CD8-positive, alpha-beta memory T cell (primary cell): Measurements from ENCODE around the gene CD22. TPM values are rescaled to one million over a fixed set of nuclear protein-coding genes. Genes with fewer than 3 reads are reported as not detected.
"Not testable (repeated sequence)": the region's sequence is repeated elsewhere in the genome, so short reads cannot be mapped to it uniquely, and the experiment has no call there.

Source experiments
- CTCF ChIA-PET: fragments of 350-600 bp; sonication (Branson Sonifier 250); formaldehyde crosslinking; loops from one replicate; lab custom pipeline; 2021; ENCODE audit warnings: antibody characterized with exemption; lab: Charles Lee
- POLR2A ChIA-PET: fragments of 350-600 bp; sonication (Branson Sonifier 250); formaldehyde crosslinking; loops from one replicate; lab custom pipeline; 2021; ENCODE audit warnings: antibody characterized with exemption; lab: Charles Lee
- DNase-seq, 5 donors: peaks; one replicate each; pipeline versions ENCODE4 v3.0.0 to v3.0.0-alpha.2; 2020 to 2022; ENCODE audit warnings: mixed read lengths in 1 of 5
- H3K27ac ChIP-seq: one replicate; pipeline ENCODE4 v1.7.0; 2013; ENCODE audit warnings: low read depth, mild to moderate bottlenecking, low read length, moderate library complexity
- H3K27me3 ChIP-seq: 2 replicates; pipeline ENCODE4 v1.7.0; 2013; ENCODE audit warnings: low read length, mild to moderate bottlenecking; ENCODE audit not compliant: insufficient read depth, poor library complexity, severe bottlenecking
- H3K36me3 ChIP-seq: 2 replicates; pipeline ENCODE4 v1.7.0; 2013; ENCODE audit warnings: mild to moderate bottlenecking, low read length, moderate library complexity; ENCODE audit not compliant: insufficient read depth
- H3K4me1 ChIP-seq: 2 replicates; pipeline ENCODE4 v1.7.0; 2013; ENCODE audit warnings: mild to moderate bottlenecking, low read length, moderate library complexity; ENCODE audit not compliant: insufficient read depth
- H3K4me3 ChIP-seq: 2 replicates; pipeline ENCODE4 v1.7.0; 2013; ENCODE audit warnings: mild to moderate bottlenecking, low read length
- H3K9me3 ChIP-seq: 2 replicates; pipeline ENCODE4 v1.7.0; 2013; ENCODE audit warnings: mild to moderate bottlenecking, low read length
- H3K27ac Mint-ChIP-seq, 8 donors: one replicate each; pipeline ENCODE4 v1.8.0; 2020 to 2021; ENCODE audit warnings: mixed read lengths in 8 of 8, mild to moderate bottlenecking in 6 of 8, inconsistent platforms in 3 of 8, moderate library complexity in 3 of 8
- H3K27me3 Mint-ChIP-seq, 2 donors: one replicate each; pipeline ENCODE4 v1.8.0; 2020 to 2021; ENCODE audit warnings: mixed read lengths in 2 of 2, mild to moderate bottlenecking in 1 of 2, moderate library complexity in 1 of 2
- H3K36me3 Mint-ChIP-seq, 3 donors: one replicate each; pipeline ENCODE4 v1.8.0; 2020 to 2021; ENCODE audit warnings: mixed read lengths in 3 of 3, inconsistent platforms in 1 of 3, mild to moderate bottlenecking in 1 of 3
- H3K4me1 Mint-ChIP-seq, 3 donors: one replicate each; pipeline ENCODE4 v1.8.0; 2020 to 2021; ENCODE audit warnings: mixed read lengths in 3 of 3, inconsistent platforms in 1 of 3, mild to moderate bottlenecking in 1 of 3
- H3K4me3 Mint-ChIP-seq, 7 donors: one replicate each; pipeline ENCODE4 v1.8.0; 2020 to 2021; ENCODE audit warnings: mixed read lengths in 7 of 7, mild to moderate bottlenecking in 6 of 7, moderate library complexity in 4 of 7, inconsistent platforms in 2 of 7
- H3K9me3 Mint-ChIP-seq, 5 donors: one replicate each; pipeline ENCODE4 v1.8.0; 2020 to 2022; ENCODE audit warnings: mixed read lengths in 5 of 5, mild to moderate bottlenecking in 3 of 5, moderate library complexity in 2 of 5, inconsistent platforms in 1 of 5
- polyA plus RNA-seq: library from polyadenylated mRNA; unstranded; fragments of 300-500 nt; fragmentation: Illumina TruSeq; gene quantifications from one replicate; pipeline ENCODE4 v1.2.3, GENCODE V29; 2021
- total RNA-seq, 2 experiments: library from RNA; stranded (reverse); gene quantifications; one replicate each; pipeline ENCODE4 v1.2.3, GENCODE V29; 2021

CD22 gene
- total and polyA plus RNA-seq, 3 experiments from 2014 or later, result 0.09 TPM; not detected in 2

- Histone ChIP-seq H3K27me3 (no peaks in the 10 kb centered on the region), H3K9me3 (no peaks in the 10 kb centered on the region), H3K4me3 (no peak overlapping the region), H3K36me3 (no peaks in the 10 kb centered on the region), H3K27ac (no peak overlapping the region), H3K4me1 (peaks cover 6% of the 10 kb centered on the region)
- POLR2A ChIA-PET, result no interaction called here
- CTCF ChIA-PET, result interaction anchor here (1.3 to 4.3 kb wide), 11 partner anchors 76 to 157 kb away, joined by 3 to 37 read pairs (median 8); no protein-coding TSS in a partner anchor
- H3K36me3 Mint-ChIP-seq, result no peaks in the 10 kb centered on the region
- H3K4me3 Mint-ChIP-seq, result no peak overlapping the region
- DNase-seq, result no peak
- H3K27ac Mint-ChIP-seq, result no peak overlapping the region
- peaks cover 8 to 13% of the 10 kb centered on the region in 2 donors for H3K27me3 Mint-ChIP-seq
- no peaks in the 10 kb centered on the region for H3K9me3 Mint-ChIP-seq
- peaks cover 10 to 14% (median 14%) of the 10 kb centered on the region in 3 donors for H3K4me1 Mint-ChIP-seq
These were observed 24.6 kb downstream of the CD22 start for GRCh38 chr19:35353635-35354034.

- no peak for DNase-seq
- H3K36me3 Mint-ChIP-seq, result no peaks in the 10 kb centered on the region
- H3K4me3 Mint-ChIP-seq, result no peak overlapping the region
- POLR2A ChIA-PET, result no interaction called here
- H3K27ac Mint-ChIP-seq, result peak overlapping the region in 1 of 8 donors; percentile 29
- Histone ChIP-seq H3K27ac (no peak overlapping the region), H3K9me3 (no peaks in the 10 kb centered on the region), H3K4me3 (no peak overlapping the region), H3K4me1 (peaks cover 6% of the 10 kb centered on the region), H3K27me3 (no peaks in the 10 kb centered on the region), H3K36me3 (no peaks in the 10 kb centered on the region)
- peaks cover 8 to 13% of the 10 kb centered on the region in 2 donors for H3K27me3 Mint-ChIP-seq
- CTCF ChIA-PET, result interaction anchor here (3.6 to 4.3 kb wide), 2 partner anchors 114 to 140 kb away, joined by 35 to 37 read pairs; no protein-coding TSS in a partner anchor
- peaks cover 10 to 14% (median 14%) of the 10 kb centered on the region in 3 donors for H3K4me1 Mint-ChIP-seq
- no peaks in the 10 kb centered on the region for H3K9me3 Mint-ChIP-seq
These were observed 25.9 kb downstream of the CD22 start for GRCh38 chr19:35354898-35355297.

- Histone ChIP-seq H3K27me3 (no peaks in the 10 kb centered on the region), H3K4me3 (no peak overlapping the region), H3K36me3 (no peaks in the 10 kb centered on the region), H3K27ac (no peak overlapping the region), H3K9me3 (no peaks in the 10 kb centered on the region), H3K4me1 (peaks cover 6% of the 10 kb centered on the region)
- Mint-ChIP-seq H3K4me3 (no peak overlapping the region), H3K4me1 (peaks cover 10 to 14% (median 14%) of the 10 kb centered on the region in 3 donors), H3K27me3 (peaks cover 9 to 13% of the 10 kb centered on the region in 2 donors), H3K9me3 (no peaks in the 10 kb centered on the region), H3K27ac (no peak overlapping the region), H3K36me3 (no peaks in the 10 kb centered on the region)
- DNase-seq, result no peak
- CTCF ChIA-PET, result interaction anchor here (1.4 to 4.3 kb wide), 2 partner anchors 131 to 139 kb away, joined by 3 to 35 read pairs; no protein-coding TSS in a partner anchor
- POLR2A ChIA-PET, result no interaction called here
These were observed 26.9 kb downstream of the CD22 start for GRCh38 chr19:35355791-35356460.

- Mint-ChIP-seq H3K4me3 (peak within 1 kb of the TSS in 2 of 7 donors; percentile 5 to 16), H3K9me3 (no peaks in the 10 kb centered on the region), H3K27me3 (peaks cover 15 to 25% of the 10 kb centered on the region in 2 donors), H3K27ac (peak within 1 kb of the TSS in 2 of 8 donors; percentile 2 to 61), H3K4me1 (peaks cover 6 to 9% (median 9%) of the 10 kb centered on the region in 3 donors), H3K36me3 (no peaks in the 10 kb centered on the region)
- Histone ChIP-seq H3K9me3 (no peaks in the 10 kb centered on the region), H3K27ac (no peak within 1 kb of the TSS), H3K4me1 (peaks cover under 1% of the 10 kb centered on the region), H3K27me3 (no peaks in the 10 kb centered on the region), H3K36me3 (no peaks in the 10 kb centered on the region), H3K4me3 (no peak within 1 kb of the TSS)
- no peak for DNase-seq
- POLR2A ChIA-PET, result no interaction called here
- CTCF ChIA-PET, result interaction anchor here (1.1 kb wide), 1 partner anchor 153 kb away, joined by 3 read pairs; no protein-coding TSS in a partner anchor
These were observed 29.0 kb downstream of the CD22 start, which contains the start of gene FFAR3 for GRCh38 chr19:35357867-35358573. Gene FFAR3 (plus strand): TSS chr19:35358460. CDS start chr19:35358891, 431 bp downstream.

- H3K27me3 Mint-ChIP-seq, result peaks cover 15 to 25% of the 10 kb centered on the region in 2 donors
- DNase-seq, CTCF ChIA-PET: not testable (repeated sequence)
These were observed 29.8 kb downstream of the CD22 start for GRCh38 chr19:35358834-35359233.

GRCh38 chr19:35359395-35359794, 30.4 kb downstream of the CD22 start:
- H3K27me3 ChIP-seq, H3K36me3 Mint-ChIP-seq, H3K4me3 Mint-ChIP-seq, H3K27ac Mint-ChIP-seq, H3K36me3 ChIP-seq, CTCF ChIA-PET, H3K4me3 ChIP-seq, H3K27ac ChIP-seq, H3K9me3 ChIP-seq, DNase-seq, H3K4me1 ChIP-seq, POLR2A ChIA-PET, H3K4me1 Mint-ChIP-seq, H3K9me3 Mint-ChIP-seq: not testable (repeated sequence)
- H3K27me3 Mint-ChIP-seq, result peaks cover 15 to 26% of the 10 kb centered on the region in 2 donors

More at GRCh38 chr19:35358834-35359233, 29.8 kb downstream of the CD22 start:
- H3K4me3 ChIP-seq, H3K4me3 Mint-ChIP-seq, H3K36me3 ChIP-seq, H3K4me1 ChIP-seq, H3K9me3 ChIP-seq, H3K27me3 ChIP-seq, H3K27ac ChIP-seq, H3K9me3 Mint-ChIP-seq, H3K36me3 Mint-ChIP-seq, H3K4me1 Mint-ChIP-seq, H3K27ac Mint-ChIP-seq, POLR2A ChIA-PET: not testable (repeated sequence)

GRCh38 chr19:35360081-35360480, 31.1 kb downstream of the CD22 start:
- peaks cover 15 to 33% of the 10 kb centered on the region in 2 donors for H3K27me3 Mint-ChIP-seq
- not testable (repeated sequence) for DNase-seq

More at GRCh38 chr19:35360081-35360480, 31.1 kb downstream of the CD22 start:
- H3K36me3 ChIP-seq, H3K4me3 Mint-ChIP-seq, H3K4me3 ChIP-seq, H3K27me3 ChIP-seq, H3K9me3 Mint-ChIP-seq, H3K4me1 ChIP-seq, H3K9me3 ChIP-seq, H3K36me3 Mint-ChIP-seq, POLR2A ChIA-PET, CTCF ChIA-PET, H3K4me1 Mint-ChIP-seq, H3K27ac Mint-ChIP-seq, H3K27ac ChIP-seq: not testable (repeated sequence)
